IMR-90 (cell line): ENCODE measurements around the gene DPH3. TPM values are rescaled to one million over a fixed set of nuclear protein-coding genes. Genes with fewer than 3 reads are reported as not detected.

ENCODE experiments used
- ATAC-seq: fragments of 200-7000 bp; cut with Tn5 transposase; 2 replicates; pipeline ENCODE4 v1.9.1; 2020; ENCODE audit warnings: low read depth, mild to moderate bottlenecking, moderate library complexity
- BruUV-seq: library from RNA; stranded (reverse); fragments of 400-500 nt; replicated peaks from 2 replicates; lab custom pipeline; 2021; lab: Mats Ljungman, UMichigan
- CTCF ChIA-PET: fragments of 300-600 bp; formaldehyde crosslinking; extraction: SDS; loops from one replicate; lab custom pipeline; 2021; ENCODE audit warnings: antibody characterized with exemption; lab: Yijun Ruan, JAX
- POLR2A ChIA-PET: fragments of 300-600 bp; sonication (Branson Sonifier 250); formaldehyde crosslinking; loops from one replicate; lab custom pipeline; 2022; ENCODE audit warnings: antibody characterized with exemption; ENCODE audit not compliant: unreplicated experiment; lab: Charles Lee
- DNase-seq: peaks from one replicate; pipeline ENCODE4 v3.0.0; 2013
- H2AFZ ChIP-seq: replicated peaks from 2 replicates; pipeline ENCODE3; 2013; ENCODE audit warnings: low read length, mild to moderate bottlenecking; ENCODE audit not compliant: poor library complexity
- H2AK5ac ChIP-seq: 2 replicates; pipeline ENCODE4 v1.6.1; 2013; ENCODE audit warnings: low read depth, low read length, inconsistent platforms
- H2AK9ac ChIP-seq: replicated peaks from 2 replicates; pipeline ENCODE3; 2013; ENCODE audit warnings: mild to moderate bottlenecking, low read depth, low read length, moderate library complexity; ENCODE audit not compliant: poor library complexity
- H2BK120ac ChIP-seq: 2 replicates; pipeline ENCODE4 v1.6.1; 2013; ENCODE audit warnings: low read depth, low read length, inconsistent platforms
- H2BK15ac ChIP-seq: 3 replicates; pipeline ENCODE4 v1.6.1; 2013; ENCODE audit warnings: low read depth, low read length, inconsistent platforms
- H2BK20ac ChIP-seq: 2 replicates; pipeline ENCODE4 v1.6.1; 2013; ENCODE audit warnings: low read depth, mild to moderate bottlenecking, inconsistent platforms, low read length, moderate library complexity
- H2BK5ac ChIP-seq: 2 replicates; pipeline ENCODE4 v1.6.1; 2013; ENCODE audit warnings: mild to moderate bottlenecking, low read depth, low read length, inconsistent platforms; ENCODE audit not compliant: poor library complexity, severe bottlenecking
- H3K14ac ChIP-seq: replicated peaks from 2 replicates; pipeline ENCODE4 v1.6.1; 2013; ENCODE audit warnings: low read depth, low read length, inconsistent platforms
- H3K18ac ChIP-seq: 2 replicates; pipeline ENCODE4 v1.6.1; 2013; ENCODE audit warnings: low read depth, low read length, control low read depth
- H3K23ac ChIP-seq: 2 replicates; pipeline ENCODE4 v1.6.1; 2013; ENCODE audit warnings: low read depth, low read length, inconsistent platforms
- H3K27ac ChIP-seq: 2 replicates; pipeline ENCODE4 v1.5.1; 2013; ENCODE audit warnings: mild to moderate bottlenecking, control low read depth, low read length; ENCODE audit not compliant: insufficient read depth
- H3K27me3 ChIP-seq: 2 replicates; pipeline ENCODE4 v1.6.1; 2013; ENCODE audit warnings: low read length; ENCODE audit not compliant: control insufficient read depth, insufficient read depth
- H3K36me3 ChIP-seq: 2 replicates; pipeline ENCODE4 v1.6.1; 2013; ENCODE audit warnings: low read length, mixed read lengths; ENCODE audit not compliant: control insufficient read depth, insufficient read depth
- H3K4ac ChIP-seq: 2 replicates; pipeline ENCODE4 v1.6.1; 2013; ENCODE audit warnings: low read depth, low read length, inconsistent platforms
- H3K4me1 ChIP-seq: 2 replicates; pipeline ENCODE4 v1.6.1; 2013; ENCODE audit warnings: low read length, mixed read lengths; ENCODE audit not compliant: control insufficient read depth, insufficient read depth
- H3K4me2 ChIP-seq: 2 replicates; pipeline ENCODE4 v1.6.1; 2013; ENCODE audit warnings: low read depth, mild to moderate bottlenecking, control low read depth, low read length, moderate library complexity
- H3K4me3 ChIP-seq: 2 replicates; pipeline ENCODE4 v1.5.1; 2013; ENCODE audit warnings: low read depth, mild to moderate bottlenecking, control low read depth, low read length, moderate library complexity; ENCODE audit not compliant: insufficient read depth
- H3K56ac ChIP-seq: 2 replicates; pipeline ENCODE4 v1.6.1; 2013; ENCODE audit warnings: low read length, inconsistent platforms; ENCODE audit not compliant: insufficient read depth; ENCODE audit errors: extremely low read depth
- H3K79me1 ChIP-seq, 2 experiments: 2 replicates each; pipeline ENCODE4 v1.6.1; 2013; ENCODE audit warnings: low read length in 2 of 2, inconsistent platforms in 1 of 2, low read depth in 1 of 2
- H3K9ac ChIP-seq: 2 replicates; pipeline ENCODE4 v1.6.1; 2013; ENCODE audit warnings: low read depth, low read length, control low read depth
- H3K9me1 ChIP-seq: 2 replicates; pipeline ENCODE4 v1.6.1; 2013; ENCODE audit warnings: low read length, inconsistent platforms; ENCODE audit not compliant: insufficient read depth
- H3K9me3 ChIP-seq: 2 replicates; pipeline ENCODE4 v1.6.1; 2013; ENCODE audit warnings: low read length; ENCODE audit not compliant: control insufficient read depth, insufficient read depth
- H4K20me1 ChIP-seq: 2 replicates; pipeline ENCODE4 v1.6.1; 2013; ENCODE audit warnings: low read length, inconsistent platforms; ENCODE audit not compliant: insufficient read depth
- H4K5ac ChIP-seq: 2 replicates; pipeline ENCODE4 v1.6.1; 2013; ENCODE audit warnings: mild to moderate bottlenecking, low read depth, low read length, control low read depth
- H4K8ac ChIP-seq, 2 experiments: 2 replicates each; pipeline ENCODE4 v1.6.1; 2013; ENCODE audit warnings: low read depth in 2 of 2, low read length in 2 of 2, control low read depth in 1 of 2, inconsistent platforms in 1 of 2
- H4K91ac ChIP-seq: 2 replicates; pipeline ENCODE4 v1.6.1; 2013; ENCODE audit warnings: low read depth, low read length, inconsistent platforms; ENCODE audit not compliant: insufficient read depth
- BHLHE40 ChIP-seq: fragments of 150-350 bp; IDR thresholded peaks from 2 replicates; pipeline ENCODE4 v1.6.1; 2016; ENCODE audit warnings: mild to moderate bottlenecking, low read depth, low read length
- NFE2L2 ChIP-seq: fragments of 150-350 bp; IDR thresholded peaks from 2 replicates; pipeline ENCODE4 v1.6.1; 2016; ENCODE audit warnings: low read depth, mild to moderate bottlenecking, low read length
- RAD21 ChIP-seq: IDR thresholded peaks from 2 replicates; pipeline ENCODE4 v1.6.1; 2012; ENCODE audit warnings: low read length, improper control_type of control experiment
- RCOR1 ChIP-seq: IDR thresholded peaks from 2 replicates; pipeline ENCODE4 v1.6.1; 2012; ENCODE audit warnings: mild to moderate bottlenecking, low read length, improper control_type of control experiment; ENCODE audit not compliant: insufficient replicate concordance
- WGBS, 2 experiments: methylation state at CpG; one replicate each; pipeline versions ENCODE4 v1.1.5 to v1.1.7; 2013; ENCODE audit warnings: missing lambda C conversion rate in 2 of 2; ENCODE audit not compliant: insufficient read length in 1 of 2; ENCODE audit errors: extremely low coverage in 2 of 2; 5-methylcytosine and 5-hydroxymethylcytosine counted together
- dilution Hi-C: fragments of 300-500 bp; cut with HindIII; formaldehyde crosslinking; loops from one replicate; pipeline ENCODE4 v1.14.3; 2018; ENCODE audit warnings: low sequenced_read_pairs; ENCODE audit not compliant: unreplicated experiment
- in situ Hi-C: fragments of 300-500 bp; cut with MboI; formaldehyde crosslinking; loops from 3 replicates; pipeline ENCODE4 v1.14.3; 2019; ENCODE audit warnings: low sequenced_read_pairs, inconsistent platforms, mixed read lengths
- intact Hi-C: fragments of 100-400 bp; cut with micrococcal nuclease; formaldehyde crosslinking; loops from 2 replicates; pipeline ENCODE4 v1.10.0; 2022
- polyA plus RNA-seq, 3 experiments: library from polyadenylated mRNA; depleted of rRNA; stranded (reverse); fragments of >200 nt; gene quantifications; 2 replicates each; pipeline ENCODE4 v1.2.3, GENCODE V29; 2012; ENCODE audit warnings: low replicate concordance in 1 of 3
- total RNA-seq: library from RNA; depleted of rRNA; stranded (reverse); fragments of >200 nt; gene quantifications from 2 replicates; pipeline ENCODE4 v1.2.3, GENCODE V29; 2012

The DPH3 gene
- total and polyA plus RNA-seq, 2 of the 4 experiments (the other 2 are of a cell fraction), result 12.9 to 32.1 TPM

GRCh38 chr3:16290007-16290826 is 25.5 kb upstream of the DPH3 start (continued):
- TF ChIP-seq RAD21, result peak; percentile 96
- no peak for TF ChIP-seq RCOR1

- no peak overlapping the region for H4K91ac ChIP-seq
- TF ChIP-seq BHLHE40, result no peak
- TF ChIP-seq NFE2L2, result no peak
- DNase-seq (peak; percentile 40), ATAC-seq (peak; percentile 76)
- H2AFZ ChIP-seq, result no peak overlapping the region
- no peak overlapping the region for H3K27ac ChIP-seq
- no peak overlapping the region for H2BK5ac ChIP-seq
- H3K9ac ChIP-seq, result no peak overlapping the region
- no peaks in the 10 kb centered on the region; the same call in 1 of the 2 replicates for H3K36me3 ChIP-seq
- no peak overlapping the region for H3K23ac ChIP-seq
- H2BK120ac ChIP-seq, result no peak overlapping the region
- in situ Hi-C loops (loop anchor here (5.0 to 25.0 kb wide), 4 partner anchors 263 to 948 kb away; partner anchors contain the start of gene PLCL2), intact Hi-C loops (no loop called here), dilution Hi-C loops (loop anchor here (25.0 kb wide), 1 partner anchor 248 kb away; no protein-coding TSS in a partner anchor)
- 0 out of 2 replicates have a peak, but pooled peaks cover 2% of the 10 kb centered on the region for H3K4me1 ChIP-seq
- CTCF ChIA-PET, result interaction anchor here (0.9 to 1.5 kb wide), 6 partner anchors 15 to 267 kb away, joined by 3 to 5 read pairs (median 4); no protein-coding TSS in a partner anchor
- POLR2A ChIA-PET, result no interaction called here
- no peak overlapping the region for H3K14ac ChIP-seq
- no peak overlapping the region for H4K8ac ChIP-seq
- WGBS, 2 experiments, result no CpG with 5 or more reads among the region's 2 CpGs
- no peak overlapping the region for H2AK9ac ChIP-seq
- no peaks in the 10 kb centered on the region for H3K27me3 ChIP-seq
- no peaks in the 10 kb centered on the region for H4K20me1 ChIP-seq
- H3K4me2 ChIP-seq, result no peak overlapping the region
- no TSS peak for BruUV-seq
- H2BK15ac ChIP-seq, result no peak overlapping the region; the same call in 2 of the 3 replicates
- H3K56ac ChIP-seq, result no peak overlapping the region
- H4K5ac ChIP-seq, result no peak overlapping the region
- H2AK5ac ChIP-seq, result 0 out of 2 replicates have a peak overlapping the region, but pooled peaks have one; percentile 13
- H3K4me3 ChIP-seq, result no peak overlapping the region
- H3K9me3 ChIP-seq, result no peaks in the 10 kb centered on the region
- peak overlapping the region; percentile 24; the same call in 1 of the 2 replicates for H3K4ac ChIP-seq
- H3K79me1 ChIP-seq, result no peaks in the 10 kb centered on the region
- H2BK20ac ChIP-seq, result no peak overlapping the region
- H3K18ac ChIP-seq, result no peak overlapping the region
- no peaks in the 10 kb centered on the region for H3K9me1 ChIP-seq
Measured at GRCh38 chr3:16289144-16289889, 24.6 kb upstream of the DPH3 start.
